Measurements from ENCODE around the gene GORASP1.

The GORASP1 gene

GRCh38 chr3:39101022-39101689 is 6.3 kb downstream of the GORASP1 start:
- peak; percentile 21 for DNase-seq

- no peak for DNase-seq
These were observed 6.9 kb downstream of the GORASP1 start for GRCh38 chr3:39100500-39100886.

- no peak for DNase-seq
These were observed 7.5 kb downstream of the GORASP1 start for GRCh38 chr3:39099738-39100499.

GRCh38 chr3:39099242-39099641 is 8.2 kb downstream of the GORASP1 start:
- DNase-seq = no peak

- no peak for DNase-seq
These were observed 8.9 kb downstream of the GORASP1 start for GRCh38 chr3:39098473-39099000.

GRCh38 chr3:39097716-39098472 is 9.5 kb downstream of the GORASP1 start:
- no peak for DNase-seq

GRCh38 chr3:39096775-39097174 is 10.7 kb downstream of the GORASP1 start:
- no peak for DNase-seq

GRCh38 chr3:39095778-39096177 is 11.6 kb downstream of the GORASP1 start:
- no peak for DNase-seq

GRCh38 chr3:39094851-39095677 is 12.4 kb downstream of the GORASP1 start:
- no peak for DNase-seq

- no peak for DNase-seq
These were observed 16.5 kb downstream of the GORASP1 start for GRCh38 chr3:39090922-39091321.

GRCh38 chr3:39088889-39089288 is 18.5 kb downstream of the GORASP1 start:
- no peak for DNase-seq

GRCh38 chr3:39088456-39088855 is 19.0 kb downstream of the GORASP1 start:
- no peak for DNase-seq

GRCh38 chr3:39086144-39086543 is 21.3 kb downstream of the GORASP1 start:
- DNase-seq = no peak

- DNase-seq = no peak
These were observed 24.6 kb downstream of the GORASP1 start for GRCh38 chr3:39082666-39083313.

- no peak for DNase-seq
These were observed 27.4 kb downstream of the GORASP1 start for GRCh38 chr3:39080026-39080425.

GRCh38 chr3:39079530-39079929 is 27.9 kb downstream of the GORASP1 start:
- DNase-seq = no peak

- DNase-seq = no peak
These were observed 31.5 kb downstream of the GORASP1 start for GRCh38 chr3:39075910-39076309.

GRCh38 chr3:39068556-39068955 is 38.9 kb downstream of the GORASP1 start:
- DNase-seq = no peak

- DNase-seq = no peak
These were observed 40.1 kb downstream of the GORASP1 start for GRCh38 chr3:39067286-39067685.

- DNase-seq = no peak
These were observed 42.2 kb downstream of the GORASP1 start for GRCh38 chr3:39065197-39065596.

GRCh38 chr3:39064646-39065045 is 42.8 kb downstream of the GORASP1 start:
- no peak for DNase-seq

- DNase-seq = no peak
These were observed 44.3 kb downstream of the GORASP1 start for GRCh38 chr3:39063143-39063542.

Data from stimulated activated naive CD4-positive, alpha-beta T cell treated with Interleukin-2 at 50 U/mL for 16 hours (primary cell).